Measurements from ENCODE around the gene SNED1. TPM values are rescaled to one million over a fixed set of nuclear protein-coding genes. Genes with fewer than 3 reads are reported as not detected.
A peak's percentile ranks its signal among the peaks of the same experiment; 100 is the strongest.
"Not testable (repeated sequence)": the region's sequence is repeated elsewhere in the genome, so short reads cannot be mapped to it uniquely, and the experiment has no call there.

SNED1 gene
- total and polyA plus RNA-seq, 5 experiments from 2014 or later: 0.60 to 99.9 (median 3.0) TPM

DNA sequence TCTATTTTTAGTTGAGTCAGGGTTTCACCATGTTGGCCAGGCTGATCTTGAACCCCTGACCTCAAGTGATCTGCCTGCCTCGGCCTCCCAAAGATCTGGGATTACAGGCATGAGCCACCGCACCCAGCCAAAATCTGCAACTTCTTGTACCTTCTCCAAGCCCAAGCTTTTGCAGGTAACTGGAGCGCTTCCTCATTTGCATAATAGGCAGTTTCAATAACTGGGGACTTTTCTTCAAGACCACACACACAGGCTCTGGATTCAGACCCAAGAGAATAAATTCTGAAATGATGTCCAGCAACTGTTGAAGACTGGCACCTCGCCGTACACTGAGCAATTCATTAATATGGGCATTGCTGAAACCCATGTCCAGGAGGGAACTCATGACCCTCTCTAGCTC lies 100.8 kb downstream of the SNED1 start:
- Mint-ChIP-seq H3K9me3 (no peaks in the 10 kb centered on the region), H3K36me3 (peaks cover 12 to 61% (median 38%) of the 10 kb centered on the region in 3 donors)

DNA sequence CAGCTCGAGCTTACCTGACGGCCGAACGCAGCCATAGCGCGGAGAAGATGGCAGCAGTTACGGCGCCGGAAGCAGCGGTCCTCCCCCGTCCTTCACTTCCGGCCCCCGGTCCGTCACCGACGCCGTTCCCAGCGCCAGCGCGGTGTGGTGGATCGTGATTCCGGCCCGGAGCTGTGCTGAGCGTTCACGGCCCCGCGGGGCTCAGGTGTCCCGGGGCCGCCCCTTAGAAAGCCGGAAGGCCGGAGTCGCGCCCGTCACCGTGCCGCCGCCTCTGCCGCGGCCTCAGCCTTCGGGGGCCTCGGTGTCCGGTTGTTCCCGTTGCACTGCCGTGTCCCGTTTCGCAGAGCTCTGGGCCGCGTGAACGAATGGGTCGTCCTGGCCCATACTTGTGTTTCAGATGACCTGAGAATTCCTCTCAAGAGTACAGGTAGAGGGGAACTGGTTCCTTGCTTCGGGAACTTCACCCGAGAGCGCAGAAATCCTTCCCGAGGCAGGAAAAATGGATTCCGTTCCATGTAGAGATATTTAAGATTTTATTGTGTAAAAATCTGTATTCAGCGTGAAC lies 103.9 kb downstream of the SNED1 start, which contains the start of gene MTERF4:
Gene MTERF4 (minus strand): TSS at position 49 of the 565 bp plus-strand sequence. CDS start 14 bp downstream, at position 35.
- Mint-ChIP-seq H3K27me3 (no peaks in the 10 kb centered on the region), H3K4me1 (peaks cover 20 to 75% (median 69%) of the 10 kb centered on the region in 4 donors), H3K27ac (peak within 1 kb of the TSS; percentile 92 to 99 (median 98)), H3K9me3 (no peaks in the 10 kb centered on the region), H3K4me3 (peak within 1 kb of the TSS; percentile 94 to 99 (median 97)), H3K36me3 (peaks cover 5 to 55% (median 20%) of the 10 kb centered on the region in 3 donors)
- POLR2A ChIA-PET: interaction anchor here (0.8 to 17.2 kb wide), 17 partner anchors 10 to 537 kb away, joined by 3 to 473 read pairs (median 4); partner anchors contain the start of genes HDLBP, PASK, PPP1R7 and SEPTIN2
- DNase-seq: peak; percentile 79 to 90 (median 85)
- peak; percentile 91 to 94 for ATAC-seq

More for the DNA sequence above, 100.8 kb downstream of the SNED1 start:
- Mint-ChIP-seq H3K27ac (peak overlapping the region; percentile 71 to 99 (median 88)), H3K27me3 (no peaks in the 10 kb centered on the region), H3K4me1 (peaks cover 36 to 88% (median 82%) of the 10 kb centered on the region in 4 donors), H3K4me3 (peak overlapping the region in 8 of 10 donors; percentile 12 to 99 (median 74))
- DNase-seq: no peak
- ATAC-seq: no peak
- POLR2A ChIA-PET: interaction anchor here (1.0 to 17.2 kb wide), 5 partner anchors 9 to 89 kb away, joined by 3 to 473 read pairs (median 8); no protein-coding TSS in a partner anchor

DNA sequence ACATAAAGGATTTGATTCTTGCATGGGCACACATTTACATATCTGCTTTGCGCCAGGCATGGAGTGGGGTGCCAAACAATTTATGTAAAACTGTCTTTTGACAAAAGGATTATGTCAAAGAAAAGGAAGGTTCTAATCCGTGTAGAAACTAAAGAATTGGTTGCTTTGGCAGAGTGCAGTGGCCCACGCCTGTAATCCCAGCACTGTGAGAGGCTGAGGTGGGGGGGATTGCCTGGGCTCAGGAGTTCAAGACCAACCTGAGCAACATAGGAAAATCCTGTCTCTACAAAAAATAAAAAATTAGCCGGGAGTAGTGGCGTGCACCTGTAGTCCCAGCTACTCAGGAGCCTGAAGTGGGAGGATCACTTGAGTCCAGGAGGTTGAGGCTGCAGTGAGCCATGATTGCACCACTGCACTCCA lies 104.8 kb downstream of the SNED1 start:
- peaks cover 17 to 78% (median 69%) of the 10 kb centered on the region in 4 donors for H3K4me1 Mint-ChIP-seq
- H3K36me3 Mint-ChIP-seq: peaks cover 0 to 48% (median 18%) of the 10 kb centered on the region in 3 donors
- POLR2A ChIA-PET: interaction anchor here (0.7 to 17.2 kb wide), 9 partner anchors 9 to 122 kb away, joined by 3 to 473 read pairs (median 4); partner anchors contain the start of genes PASK and PPP1R7

DNA sequence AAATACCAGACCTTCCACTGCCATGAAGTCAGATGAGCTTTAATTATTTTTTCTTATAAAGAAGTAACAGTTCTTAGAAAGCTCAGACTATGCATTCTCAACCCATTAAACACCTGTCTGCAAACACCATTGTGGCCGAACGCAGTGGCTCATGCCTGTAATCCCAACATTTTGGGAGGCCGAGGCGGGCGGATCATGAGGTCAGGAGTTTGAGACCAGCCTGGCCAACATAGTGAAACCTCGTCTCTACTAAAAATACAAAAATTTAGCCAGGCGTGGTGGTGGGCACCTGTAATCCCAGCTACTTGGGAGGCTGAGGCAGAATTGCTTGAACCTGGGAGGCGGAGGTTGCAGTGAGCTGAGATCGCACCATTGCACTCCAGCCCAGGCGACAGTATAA lies 106.2 kb downstream of the SNED1 start:
- Mint-ChIP-seq H3K4me3 (peak overlapping the region in 2 of 10 donors; percentile 22 to 97), H3K27ac (peak overlapping the region in 8 of 10 donors; percentile 92 to 99 (median 99)), H3K36me3 (peaks cover 0 to 40% (median 12%) of the 10 kb centered on the region in 3 donors), H3K4me1 (peaks cover 20 to 77% (median 68%) of the 10 kb centered on the region in 4 donors)
- not testable (repeated sequence) for H3K9me3 Mint-ChIP-seq, DNase-seq, ATAC-seq, H3K27me3 Mint-ChIP-seq
- POLR2A ChIA-PET: interaction anchor here (0.7 to 17.2 kb wide), 8 partner anchors 7 to 538 kb away, joined by 3 to 473 read pairs (median 4); partner anchors contain the start of genes PASK and PPP1R7

More for the DNA sequence above, 104.8 kb downstream of the SNED1 start:
- ATAC-seq (no peak), DNase-seq (no peak)
- Mint-ChIP-seq H3K27ac (peak overlapping the region; percentile 92 to 99 (median 98)), H3K4me3 (peak overlapping the region; percentile 94 to 99 (median 97)), H3K27me3 (no peaks in the 10 kb centered on the region), H3K9me3 (peaks cover 0 to 2% (median 0%) of the 10 kb centered on the region in 9 donors)

DNA sequence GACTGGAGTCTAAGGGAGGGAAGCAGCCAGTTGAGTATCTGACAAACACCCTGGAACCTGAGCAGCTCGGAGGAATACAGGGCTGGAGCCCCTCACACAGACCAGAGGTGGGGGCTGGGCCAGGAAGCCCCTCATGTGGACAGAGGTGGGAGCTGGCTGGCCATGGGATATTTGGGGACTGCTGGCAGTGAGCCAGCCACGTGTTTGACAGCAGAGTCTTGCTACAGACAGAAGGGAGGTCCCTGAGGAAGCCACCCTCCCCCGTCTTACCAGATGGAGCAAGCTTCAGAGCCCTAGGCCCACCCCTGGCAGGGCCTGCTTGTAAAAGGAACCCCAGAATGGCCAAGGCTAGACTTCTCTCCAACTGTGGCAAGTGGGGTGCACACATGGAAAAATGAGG lies 107.2 kb downstream of the SNED1 start:
- Mint-ChIP-seq H3K36me3 (peaks cover 0 to 34% (median 12%) of the 10 kb centered on the region in 3 donors), H3K27ac (peak overlapping the region; percentile 85 to 99 (median 98)), H3K4me3 (peak overlapping the region in 4 of 10 donors; percentile 26 to 51 (median 32)), H3K9me3 (peaks cover 0 to 3% (median 0%) of the 10 kb centered on the region in 9 donors), H3K27me3 (no peaks in the 10 kb centered on the region), H3K4me1 (peaks cover 24 to 74% (median 68%) of the 10 kb centered on the region in 4 donors)
- DNase-seq (no peak), ATAC-seq (no peak)
- POLR2A ChIA-PET: interaction anchor here (1.1 to 17.2 kb wide), 3 partner anchors 17 to 94 kb away, joined by 3 to 473 read pairs (median 85); partner anchors contain the start of genes PASK and PPP1R7

DNA sequence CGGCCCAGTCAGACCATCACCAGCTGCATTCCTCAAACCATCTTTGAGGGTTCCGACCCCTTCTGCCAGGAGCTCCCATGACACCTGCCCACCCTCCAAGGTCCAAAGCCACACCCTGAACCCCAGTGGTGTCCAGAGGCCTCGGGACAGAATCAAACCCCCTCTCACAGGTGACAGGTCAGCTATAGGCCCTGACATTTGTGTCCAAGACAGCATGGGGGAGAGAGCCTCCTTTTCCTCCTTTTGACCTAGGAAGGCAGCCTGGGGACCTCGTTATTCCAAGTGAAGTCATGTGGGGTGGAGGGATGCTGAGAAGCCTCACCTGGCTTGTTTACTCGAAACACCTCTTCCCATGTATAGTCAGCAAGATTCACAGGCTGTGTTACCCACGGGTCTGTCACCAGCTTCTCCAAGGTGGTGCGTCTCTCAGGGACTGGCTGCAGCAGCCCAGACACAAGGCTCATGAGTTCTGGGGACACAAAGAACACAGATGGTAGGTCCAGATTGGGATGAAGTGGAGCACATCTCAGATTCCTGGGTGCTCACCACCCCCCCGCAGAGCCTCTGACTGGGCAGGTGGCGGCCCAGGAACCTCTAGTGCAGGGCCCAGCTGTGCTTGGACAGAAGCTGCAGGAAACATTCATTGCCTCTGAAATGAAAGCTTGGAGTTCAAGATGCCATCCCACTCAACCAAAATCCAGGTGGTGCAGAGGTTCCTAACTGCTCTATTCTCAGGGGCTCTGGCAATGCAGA lies 108.8 kb downstream of the SNED1 start:
- Mint-ChIP-seq H3K36me3 (peaks cover 0 to 32% (median 21%) of the 10 kb centered on the region in 3 donors), H3K9me3 (peaks cover 0 to 3% (median 0%) of the 10 kb centered on the region in 9 donors), H3K27ac (peak overlapping the region; percentile 92 to 99 (median 98)), H3K4me3 (peak overlapping the region in 6 of 10 donors; percentile 22 to 99 (median 86)), H3K27me3 (no peaks in the 10 kb centered on the region), H3K4me1 (peaks cover 25 to 82% (median 69%) of the 10 kb centered on the region in 4 donors)
- ATAC-seq (no peak), DNase-seq (no peak)
- POLR2A ChIA-PET: interaction anchor here (0.7 to 17.2 kb wide), 8 partner anchors 11 to 594 kb away, joined by 3 to 473 read pairs (median 4); partner anchors contain the start of genes ING5, PASK and PPP1R7

DNA sequence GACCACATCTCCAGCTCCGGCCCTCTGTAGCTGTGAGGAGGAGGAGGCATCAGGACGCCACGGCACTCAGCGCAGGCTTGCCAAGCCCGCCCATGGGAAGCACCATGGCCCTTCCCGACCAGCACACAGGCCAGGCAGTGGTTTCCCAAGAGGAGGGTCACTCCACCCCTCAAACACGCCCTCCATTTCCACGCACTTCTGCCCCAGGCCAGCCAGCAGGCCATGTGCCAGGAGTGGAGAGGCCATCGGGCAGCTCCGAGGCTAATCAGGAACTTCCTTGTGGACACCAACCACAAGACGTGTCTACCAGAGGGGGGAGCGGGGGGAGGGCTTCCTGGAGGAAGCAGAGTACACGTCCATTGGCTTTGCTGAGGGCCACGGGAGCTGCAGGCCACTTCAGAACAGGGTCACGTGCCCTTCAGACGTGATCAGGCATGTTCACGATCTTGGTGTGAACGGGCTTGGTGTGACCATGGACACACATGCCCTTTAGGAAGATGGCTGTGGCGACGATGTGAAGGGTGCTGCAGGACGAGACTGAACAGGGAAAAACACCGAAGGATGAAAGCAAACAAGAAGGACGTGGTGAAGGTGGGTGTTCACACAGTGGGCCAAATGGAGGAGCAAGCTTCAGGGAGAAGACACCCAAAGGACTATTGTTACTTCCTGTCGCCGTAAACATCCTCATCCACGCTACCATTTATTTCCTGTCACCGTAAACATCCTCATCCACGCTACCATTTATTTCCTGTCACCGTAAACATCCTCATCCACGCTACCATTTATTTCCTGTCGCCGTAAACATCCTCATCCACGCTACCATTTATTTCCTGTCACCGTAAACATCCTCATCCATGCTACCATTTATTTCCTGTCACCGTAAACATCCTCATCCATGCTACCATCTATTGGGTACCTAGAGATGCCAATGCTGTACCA lies 110.1 kb downstream of the SNED1 start:
- H3K27ac Mint-ChIP-seq: peak overlapping the region; percentile 92 to 99 (median 98)
- no peaks in the 10 kb centered on the region for H3K27me3 Mint-ChIP-seq
- ATAC-seq (peak; percentile 33 to 44), DNase-seq (peak in 8 of 10 donors; percentile 31 to 80 (median 64))
- peaks cover 0 to 3% (median 0%) of the 10 kb centered on the region in 9 donors for H3K9me3 Mint-ChIP-seq
- H3K36me3 Mint-ChIP-seq: peaks cover 0 to 32% (median 23%) of the 10 kb centered on the region in 3 donors
- POLR2A ChIA-PET: interaction anchor here (0.5 to 17.2 kb wide), 15 partner anchors 9 to 595 kb away, joined by 3 to 473 read pairs (median 5); partner anchors contain the start of genes HDLBP, ING5, PASK and PPP1R7
- peaks cover 23 to 84% (median 66%) of the 10 kb centered on the region in 4 donors for H3K4me1 Mint-ChIP-seq
- peak overlapping the region; percentile 81 to 99 (median 92) for H3K4me3 Mint-ChIP-seq

DNA sequence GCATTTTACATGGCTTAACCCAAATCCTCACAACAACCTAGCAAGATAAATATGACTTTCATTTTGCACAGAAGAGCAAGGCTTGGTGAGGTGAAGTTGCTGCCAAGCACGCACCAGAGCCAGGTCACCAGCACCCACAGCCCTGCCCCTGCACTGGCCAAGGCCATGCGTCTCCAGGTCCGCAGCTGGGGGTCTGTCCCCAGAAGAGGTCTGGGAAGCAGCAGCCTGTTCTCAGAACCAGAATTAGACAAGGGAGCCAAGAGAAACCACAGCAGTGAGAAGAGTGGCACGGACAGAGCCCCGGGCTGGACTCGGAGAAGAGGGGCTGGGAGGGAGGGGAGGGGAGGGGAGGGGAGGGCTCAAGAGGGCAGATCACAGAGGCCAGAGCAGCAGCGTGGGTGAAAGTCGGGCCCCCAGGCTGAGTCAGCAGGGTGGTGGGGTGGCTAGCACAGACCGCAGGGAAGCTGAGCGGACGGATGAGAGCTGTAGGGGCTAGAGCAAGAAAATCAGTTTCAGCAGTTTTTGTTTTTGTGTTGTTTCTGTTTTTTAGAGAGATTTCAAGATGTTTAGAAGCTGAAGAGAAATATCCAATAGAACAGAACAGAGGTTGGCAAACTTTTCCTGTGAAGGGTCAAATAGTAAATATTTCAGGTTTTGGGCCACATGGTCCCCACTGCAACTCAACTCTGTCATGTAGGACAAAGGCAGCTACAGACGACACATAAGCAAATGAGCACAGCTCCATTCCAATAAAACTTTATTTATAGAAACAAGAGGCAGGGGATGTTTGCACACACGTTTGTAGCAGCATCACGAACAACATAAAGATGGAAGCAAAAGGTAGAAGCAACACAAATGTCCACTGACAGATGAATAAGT lies 111.0 kb downstream of the SNED1 start:
- H3K9me3 Mint-ChIP-seq: peaks cover 0 to 3% (median 0%) of the 10 kb centered on the region in 9 donors
- peak overlapping the region; percentile 85 to 99 (median 94) for H3K4me3 Mint-ChIP-seq
- peak overlapping the region; percentile 92 to 99 (median 98) for H3K27ac Mint-ChIP-seq
- peaks cover 23 to 77% (median 63%) of the 10 kb centered on the region in 4 donors for H3K4me1 Mint-ChIP-seq
- no peaks in the 10 kb centered on the region for H3K27me3 Mint-ChIP-seq
- DNase-seq (peak in 1 of 10 donors; percentile 68), ATAC-seq (peak in 1 of 2 donors; percentile 27)
- peaks cover 0 to 33% (median 23%) of the 10 kb centered on the region in 3 donors for H3K36me3 Mint-ChIP-seq
- POLR2A ChIA-PET: interaction anchor here (1.0 to 17.2 kb wide), 15 partner anchors 8 to 206 kb away, joined by 3 to 473 read pairs (median 6); partner anchors contain the start of genes HDLBP, MTERF4, PASK and PPP1R7

DNA sequence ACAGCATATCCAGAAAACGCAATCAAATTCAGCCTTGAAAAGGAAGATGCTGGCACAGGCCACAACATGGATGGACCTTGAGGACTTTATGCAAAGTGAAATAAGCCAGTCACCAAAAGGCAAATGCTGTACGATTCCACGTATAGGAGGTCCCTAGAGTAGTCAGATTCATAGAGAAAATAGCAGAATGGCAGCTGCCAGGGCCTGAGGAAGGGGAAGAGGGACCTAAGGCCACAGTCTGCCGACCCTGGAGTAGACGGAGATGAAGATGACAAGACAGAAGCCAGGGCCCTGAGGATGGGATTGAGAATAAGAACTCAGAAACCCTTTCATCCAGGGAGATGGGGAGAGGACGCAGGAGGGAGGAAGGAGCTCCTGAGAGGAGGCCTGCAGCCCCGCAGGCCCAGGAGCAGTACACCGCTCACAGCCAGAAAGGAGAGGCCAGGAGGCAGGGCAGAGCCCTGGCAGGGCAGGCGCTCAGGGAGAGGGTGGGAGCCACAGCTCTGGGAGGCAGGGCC lies 111.7 kb downstream of the SNED1 start:
- peak overlapping the region; percentile 92 to 99 (median 98) for H3K27ac Mint-ChIP-seq
- ATAC-seq (peak in 1 of 2 donors; percentile 5), DNase-seq (peak in 1 of 10 donors; percentile 43)
- H3K4me1 Mint-ChIP-seq: peaks cover 24 to 71% (median 61%) of the 10 kb centered on the region in 4 donors
- H3K9me3 Mint-ChIP-seq: peaks cover 0 to 3% (median 0%) of the 10 kb centered on the region in 9 donors
- H3K36me3 Mint-ChIP-seq: peaks cover 0 to 40% (median 29%) of the 10 kb centered on the region in 3 donors
- POLR2A ChIA-PET: interaction anchor here (0.6 to 17.2 kb wide), 17 partner anchors 8 to 772 kb away, joined by 3 to 473 read pairs (median 6); partner anchors contain the start of genes HDLBP, MTERF4, PASK and PPP1R7
- no peaks in the 10 kb centered on the region for H3K27me3 Mint-ChIP-seq
- H3K4me3 Mint-ChIP-seq: peak overlapping the region; percentile 85 to 99 (median 94)
